Measurements from ENCODE around the gene C1QTNF6.
"Not testable (repeated sequence)": the region's sequence is repeated elsewhere in the genome, so short reads cannot be mapped to it uniquely, and the experiment has no call there.

C1QTNF6 gene

GRCh38 chr22:37178350-37179125, 9.5 kb downstream of the C1QTNF6 start:
- DNase-seq (ENCODE audit: low spot score), result no peak
- FAIRE-seq, result no peak

GRCh38 chr22:37177755-37178154, 10.3 kb downstream of the C1QTNF6 start:
- peak; percentile 44 for FAIRE-seq
- no peak for DNase-seq (ENCODE audit: low spot score)

GRCh38 chr22:37177221-37177620, 10.8 kb downstream of the C1QTNF6 start:
- no peak for DNase-seq (ENCODE audit: low spot score)
- no peak for FAIRE-seq

GRCh38 chr22:37176464-37177061, 11.5 kb downstream of the C1QTNF6 start:
- DNase-seq (ENCODE audit: low spot score), result no peak
- peak; percentile 44 for FAIRE-seq

- FAIRE-seq, result no peak
- no peak for DNase-seq (ENCODE audit: low spot score)
Observed at GRCh38 chr22:37175414-37176281, 12.4 kb downstream of the C1QTNF6 start.

GRCh38 chr22:37174964-37175363, 13.1 kb downstream of the C1QTNF6 start:
- DNase-seq (ENCODE audit: low spot score) (no peak), FAIRE-seq (no peak)

- no peak for FAIRE-seq
- no peak for DNase-seq (ENCODE audit: low spot score)
Observed at GRCh38 chr22:37173709-37174108, 14.3 kb downstream of the C1QTNF6 start.

- FAIRE-seq, result no peak
- no peak for DNase-seq (ENCODE audit: low spot score)
Observed at GRCh38 chr22:37172266-37173245, 15.5 kb downstream of the C1QTNF6 start.

- no peak for FAIRE-seq
- no peak for DNase-seq (ENCODE audit: low spot score)
Observed at GRCh38 chr22:37171662-37172061, 16.4 kb downstream of the C1QTNF6 start.

- not testable (repeated sequence) for FAIRE-seq; DNase-seq (ENCODE audit: low spot score)
Observed at GRCh38 chr22:37170689-37171405, 17.2 kb downstream of the C1QTNF6 start.

GRCh38 chr22:37169947-37170688, 17.9 kb downstream of the C1QTNF6 start:
- DNase-seq (ENCODE audit: low spot score), result no peak
- FAIRE-seq, result no peak

- no peak for FAIRE-seq
- DNase-seq (ENCODE audit: low spot score), result no peak
Observed at GRCh38 chr22:37169406-37169805, 18.6 kb downstream of the C1QTNF6 start.

GRCh38 chr22:37167981-37168647, 19.9 kb downstream of the C1QTNF6 start:
- FAIRE-seq (no peak), DNase-seq (ENCODE audit: low spot score) (no peak)

- no peak for FAIRE-seq
Observed at GRCh38 chr22:37167176-37167980, 20.7 kb downstream of the C1QTNF6 start.

GRCh38 chr22:37166675-37167066, 21.4 kb downstream of the C1QTNF6 start:
- peak; percentile 90 for DNase-seq (ENCODE audit: low spot score)
- peak; percentile 97 for FAIRE-seq

More at GRCh38 chr22:37167176-37167980, 20.7 kb downstream of the C1QTNF6 start:
- DNase-seq (ENCODE audit: low spot score), result no peak

GRCh38 chr22:37165940-37166674, 21.9 kb downstream of the C1QTNF6 start:
- peak; percentile 20 for FAIRE-seq
- no peak for DNase-seq (ENCODE audit: low spot score)

- FAIRE-seq (no peak), DNase-seq (ENCODE audit: low spot score) (no peak)
Observed at GRCh38 chr22:37165066-37165465, 23.0 kb downstream of the C1QTNF6 start.

All from urothelium cell line (cell line).